NCI-H2029 treated with DMSO at 0.1 percent for 48 hours (cell line): ENCODE data around the gene MYH10.

Source experiments
- DNase-seq: peaks from one replicate; lab custom pipeline; 2025; lab: John Stamatoyannopoulos, UW

MYH10 gene

GRCh38 chr17:8444494-8444893 is 186.0 kb downstream of the MYH10 start:
- DNase-seq, result no peak

DNA sequence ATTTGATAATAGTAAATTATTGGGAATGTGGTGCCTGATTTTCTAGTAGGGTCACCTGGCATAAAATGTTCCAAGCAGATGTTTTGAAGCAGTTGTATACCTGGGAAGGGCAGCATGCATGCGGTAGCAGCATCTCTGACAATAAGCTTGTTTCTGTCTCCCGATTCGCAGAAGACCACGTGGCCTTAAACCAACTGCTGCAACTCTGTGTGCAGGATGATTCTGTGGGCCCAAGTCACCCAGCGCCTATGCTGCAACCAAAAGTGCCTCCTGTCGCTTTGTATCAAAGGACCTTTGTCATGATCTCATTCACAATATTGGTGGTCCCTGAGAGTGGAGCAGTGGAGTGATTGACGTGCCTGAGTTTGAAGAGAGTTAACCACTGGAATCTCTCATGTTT is 186.8 kb downstream of the MYH10 start:
- DNase-seq, result no peak

DNA sequence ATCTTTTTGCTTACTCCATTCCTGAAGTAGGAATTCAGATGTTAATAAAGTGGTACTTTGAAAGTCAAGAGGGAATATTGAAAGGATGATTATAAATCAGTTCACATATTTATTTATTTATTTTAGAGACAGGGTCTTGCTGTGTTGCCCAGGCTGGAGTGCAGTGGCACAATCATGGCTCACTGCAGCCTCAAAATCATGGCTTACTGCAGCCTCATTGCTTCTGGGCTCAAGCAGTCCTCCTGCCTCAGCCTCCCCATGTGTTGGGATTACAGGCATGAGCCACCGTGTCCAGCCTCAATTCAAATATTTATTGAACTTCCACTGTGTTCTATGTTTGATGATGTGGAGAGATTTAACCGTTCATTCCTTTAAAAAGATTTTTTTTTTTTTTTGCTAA is 188.2 kb downstream of the MYH10 start:
- DNase-seq, result no peak

DNA sequence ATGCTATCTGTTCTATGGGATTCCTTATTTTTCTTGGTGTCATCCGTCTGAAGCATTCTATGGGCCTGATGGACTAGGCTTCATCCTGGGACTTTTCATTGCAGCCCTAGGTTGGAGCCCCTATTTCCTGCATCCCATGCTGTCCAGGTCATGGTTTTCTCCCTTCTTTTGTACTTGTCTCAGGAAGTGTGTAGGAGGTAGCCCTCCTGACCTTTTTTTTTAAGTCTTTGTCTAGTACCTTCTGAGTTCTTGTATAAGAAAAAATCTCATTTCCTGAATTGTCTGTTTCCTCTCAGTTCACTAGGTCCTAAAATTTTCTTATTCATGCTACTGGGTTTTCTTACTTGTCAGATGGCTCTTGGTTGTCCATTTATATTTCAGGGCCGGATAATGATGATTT is 188.8 kb downstream of the MYH10 start:
- no peak for DNase-seq

- no peak for DNase-seq
These were observed 190.8 kb downstream of the MYH10 start for GRCh38 chr17:8439681-8440080.

- no peak for DNase-seq
These were observed 192.1 kb downstream of the MYH10 start for GRCh38 chr17:8438441-8438840.

- DNase-seq, result no peak
These were observed 193.7 kb downstream of the MYH10 start for GRCh38 chr17:8436844-8437171.

GRCh38 chr17:8436169-8436843 is 194.2 kb downstream of the MYH10 start:
- no peak for DNase-seq

DNA sequence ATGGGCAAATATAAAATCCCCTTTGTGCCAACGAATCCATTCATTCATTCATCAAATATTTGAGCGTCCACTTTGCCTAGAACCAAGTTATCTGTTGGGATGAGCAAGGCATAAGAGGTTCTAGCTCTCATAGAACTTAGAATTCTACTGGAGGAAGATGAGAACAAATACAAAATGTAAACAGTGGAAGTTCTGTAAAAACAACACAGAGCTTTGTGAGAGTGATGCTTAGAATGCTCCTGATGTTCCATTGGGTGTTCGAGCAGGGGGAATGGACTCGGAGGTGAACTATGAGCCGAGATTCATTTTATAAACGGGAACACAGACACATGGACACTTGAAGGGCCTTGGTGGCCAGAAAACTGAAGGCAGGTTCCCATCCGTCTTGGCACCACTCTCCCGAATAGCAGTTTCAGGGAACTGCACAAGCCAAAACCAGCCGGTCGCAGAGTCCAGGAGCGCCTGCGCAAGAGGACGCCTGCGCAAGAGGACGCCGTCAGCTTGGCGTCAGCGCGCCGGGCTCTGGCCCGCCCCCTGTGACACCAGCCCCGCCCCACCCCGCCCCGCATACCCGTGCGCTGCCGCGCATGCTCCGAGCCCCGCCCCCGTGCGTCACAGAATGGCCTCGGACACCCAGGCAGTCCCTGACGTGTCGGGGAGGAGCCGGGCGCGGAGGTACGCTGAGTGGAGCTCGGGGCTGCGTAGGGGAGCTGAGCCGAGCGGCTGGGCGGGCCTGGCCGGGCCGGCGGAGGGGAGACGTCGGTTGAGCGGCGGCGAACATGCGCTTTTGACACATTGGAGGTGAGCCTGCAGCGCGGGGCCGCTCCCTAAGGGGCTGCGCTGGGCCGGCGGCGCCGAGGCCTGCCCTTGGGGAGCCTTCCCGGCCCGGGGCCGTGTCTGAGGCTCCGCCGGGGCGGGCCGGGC is 195.0 kb downstream of the MYH10 start, which contains the start of gene NDEL1:
Gene NDEL1 (plus strand): TSS at position 640 of the 924 bp plus-strand sequence. CDS start 8,388 bp downstream, outside the sequence.
- DNase-seq, result peak; percentile 62

GRCh38 chr17:8430966-8431365 is 199.6 kb downstream of the MYH10 start:
- DNase-seq, result no peak

- no peak for DNase-seq
These were observed 203.7 kb downstream of the MYH10 start for GRCh38 chr17:8426802-8427201.

DNA sequence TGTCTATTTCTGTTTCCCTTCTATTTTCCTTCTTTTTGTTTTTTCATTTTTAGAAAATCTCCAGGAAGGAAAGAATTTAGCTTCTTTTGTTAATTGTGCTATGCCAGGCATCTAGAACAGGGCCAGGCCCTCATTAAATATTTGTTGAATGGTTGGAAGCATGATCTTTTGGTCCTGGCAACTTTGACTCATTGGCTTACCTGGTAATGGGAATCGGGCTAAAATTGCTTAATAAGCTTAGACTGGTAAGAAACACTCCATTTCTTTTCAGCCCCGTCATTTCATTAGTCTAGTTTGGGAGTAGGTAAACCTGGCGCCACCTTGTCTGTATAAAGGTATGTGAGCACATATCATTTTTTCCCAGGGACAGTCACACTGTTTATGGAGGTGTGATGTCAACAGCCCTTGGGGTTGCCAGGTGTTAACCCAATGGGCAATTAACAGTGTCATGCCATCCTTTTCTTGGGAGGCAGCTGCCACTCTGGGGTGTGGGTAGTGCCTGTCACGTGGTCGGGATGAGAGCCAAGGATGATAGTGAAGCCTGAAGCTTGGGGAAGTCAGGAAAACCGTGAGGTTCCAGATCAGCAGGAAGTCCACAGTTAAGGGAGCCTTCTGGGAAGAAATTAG is 204.3 kb downstream of the MYH10 start:
- no peak for DNase-seq
